Measurements from ENCODE around the gene PCARE.
A peak's percentile ranks its signal among the peaks of the same experiment; 100 is the strongest.

Gene PCARE

DNA sequence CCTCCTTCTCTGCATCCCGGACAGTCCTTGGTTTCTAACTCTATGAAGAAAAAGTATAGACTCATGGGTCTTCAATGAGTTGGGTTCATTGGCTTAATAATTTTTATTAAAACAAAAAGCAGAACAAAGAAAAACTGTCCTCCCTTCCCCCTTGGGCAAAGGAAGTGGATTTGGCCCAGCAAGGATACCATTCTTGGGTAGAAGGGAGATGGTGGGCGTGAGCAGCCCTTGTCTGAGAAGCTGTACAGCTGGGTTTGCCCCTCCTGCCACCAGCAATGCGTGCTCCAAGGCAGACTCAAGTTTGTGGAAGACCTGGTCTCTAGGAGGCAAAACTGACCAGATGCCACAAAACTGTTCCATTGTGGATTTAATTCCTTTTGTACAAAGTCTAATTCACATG lies 12.7 kb downstream of the PCARE start:
- no peak for DNase-seq

DNA sequence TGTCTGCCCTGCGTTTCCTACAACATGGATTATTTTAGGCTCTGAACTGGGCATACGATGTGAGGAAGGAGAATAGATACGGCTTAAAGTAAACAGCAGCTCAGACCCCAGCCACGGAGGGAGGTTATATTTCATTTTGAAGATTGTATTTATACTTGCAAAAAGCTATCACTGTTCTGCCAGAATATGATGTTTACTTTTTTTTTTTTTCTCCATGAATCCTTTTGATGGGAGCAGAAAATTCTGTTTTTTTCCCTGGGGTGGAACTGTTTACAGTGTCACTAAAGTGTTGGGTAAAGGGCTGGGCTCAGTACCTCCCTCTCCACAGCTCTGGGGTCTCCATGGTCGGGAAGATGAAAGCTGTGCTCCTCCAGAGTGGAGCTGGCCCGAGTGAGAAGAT lies 13.1 kb downstream of the PCARE start:
- DNase-seq, result no peak

DNA sequence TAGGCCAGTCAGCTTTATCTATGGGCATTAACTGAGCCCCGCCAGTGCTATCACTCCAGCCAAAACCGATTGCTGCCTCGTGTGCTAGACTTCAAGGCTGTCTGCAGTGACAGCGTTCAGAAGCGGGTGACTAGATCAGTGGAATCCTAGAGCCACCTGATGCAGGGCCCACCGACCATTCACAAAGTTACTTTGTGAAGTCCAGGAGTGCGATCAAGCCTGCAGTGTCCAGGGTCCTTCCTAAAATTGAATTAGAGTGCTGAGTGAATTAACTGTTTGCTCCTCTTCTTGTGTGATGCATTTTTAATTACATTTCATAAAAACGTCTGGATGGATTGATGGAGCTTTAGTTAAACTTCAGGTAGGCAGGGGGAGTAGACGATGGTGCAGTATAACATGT lies 13.9 kb downstream of the PCARE start:
- no peak for DNase-seq

DNA sequence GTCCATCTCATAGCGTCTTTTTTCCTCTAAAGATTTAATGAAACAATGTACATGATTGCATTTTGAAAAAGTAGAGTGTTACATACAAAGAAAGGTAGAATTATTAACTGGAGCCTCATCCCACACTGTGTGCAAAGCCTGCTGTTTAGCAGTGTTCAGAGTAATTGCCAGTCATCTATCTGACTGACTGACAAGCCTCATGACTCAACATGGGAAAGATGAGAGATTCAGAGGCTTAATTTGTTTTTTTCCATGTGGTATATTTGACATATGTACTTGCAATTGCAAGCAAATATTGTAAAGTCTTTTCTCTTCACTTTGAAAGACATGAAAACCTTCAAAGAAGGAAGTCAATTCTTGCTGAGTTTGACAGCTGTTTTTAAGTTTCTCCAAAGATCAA lies 14.7 kb downstream of the PCARE start:
- no peak for DNase-seq

DNA sequence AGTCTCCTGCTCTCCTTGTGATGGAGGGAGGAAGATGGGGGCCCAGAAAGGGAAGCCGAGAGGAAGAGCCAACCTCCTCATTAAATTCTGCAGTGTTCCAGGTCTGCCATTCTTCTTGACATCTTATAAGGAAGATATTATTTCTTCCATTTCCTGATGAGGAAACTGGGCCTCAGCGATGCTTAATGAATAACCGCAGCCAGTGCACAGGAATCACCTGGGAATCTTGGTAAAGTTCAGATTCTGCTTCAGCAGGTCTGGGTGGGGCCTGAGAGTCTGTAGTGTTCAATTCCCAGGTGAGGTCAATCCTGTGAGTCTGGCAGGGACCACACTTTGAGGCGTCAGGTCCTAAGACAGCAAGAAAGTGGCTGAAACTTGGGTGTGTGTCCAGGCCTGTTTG lies 17.3 kb downstream of the PCARE start:
- DNase-seq, result no peak

DNA sequence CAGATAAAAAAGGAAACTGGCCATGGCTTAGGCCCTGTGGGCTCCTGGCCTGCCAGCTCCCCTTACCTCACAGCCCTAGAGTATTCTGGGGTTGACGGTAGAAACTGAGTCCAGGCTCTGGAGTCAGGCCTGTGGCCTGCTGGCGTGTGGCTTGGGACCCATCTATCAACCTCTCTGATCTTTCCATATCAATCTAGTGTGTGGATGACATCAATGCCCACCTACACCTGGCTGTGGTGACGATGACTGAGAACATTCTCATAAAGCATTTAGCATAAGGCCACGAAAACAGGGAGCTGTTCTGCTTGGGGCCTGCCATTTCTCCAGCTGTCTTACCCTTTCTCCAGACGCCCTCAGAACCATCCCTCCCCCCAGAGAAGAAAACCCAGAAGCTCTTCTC lies 17.9 kb downstream of the PCARE start:
- no peak for DNase-seq

DNA sequence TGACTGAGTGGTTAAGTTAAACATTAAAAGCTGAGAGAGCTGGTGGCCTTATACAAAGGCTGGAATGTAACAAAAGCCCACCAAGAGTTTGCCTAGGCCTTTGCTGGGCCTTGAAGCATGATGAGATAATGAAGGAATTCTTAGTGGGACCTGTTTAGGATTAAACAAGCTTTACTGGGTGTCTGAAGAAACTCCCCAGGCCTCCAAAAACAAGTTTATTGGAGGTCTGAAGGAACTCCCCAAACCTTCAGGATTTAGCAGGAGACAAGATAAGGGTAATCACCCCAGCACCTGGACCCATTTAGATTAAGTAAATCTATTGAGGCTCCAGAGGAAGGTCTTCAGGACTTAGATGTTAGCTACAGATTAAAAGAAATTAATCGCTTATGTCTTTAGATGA lies 18.7 kb downstream of the PCARE start:
- no peak for DNase-seq

DNA sequence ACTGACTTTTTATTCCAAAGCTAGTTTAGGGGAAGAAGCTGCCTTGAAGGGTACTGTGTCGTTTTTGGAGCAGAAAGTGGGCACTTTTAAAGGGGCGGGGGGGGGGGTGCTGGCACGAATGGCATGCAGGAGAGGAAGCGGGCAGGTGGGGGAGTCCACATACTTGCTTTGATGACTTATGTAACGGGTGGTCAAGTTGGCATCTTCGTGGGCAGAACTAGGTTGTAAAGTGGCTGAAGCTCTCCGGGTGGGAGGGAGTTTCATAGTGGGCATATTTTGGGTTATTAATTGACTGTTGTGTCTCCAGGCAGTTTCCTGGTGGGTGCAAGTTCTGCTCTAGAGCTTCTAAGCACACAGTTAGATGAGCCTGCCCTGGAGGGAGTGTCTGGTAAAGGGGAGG lies 19.9 kb downstream of the PCARE start:
- DNase-seq, result no peak

DNA sequence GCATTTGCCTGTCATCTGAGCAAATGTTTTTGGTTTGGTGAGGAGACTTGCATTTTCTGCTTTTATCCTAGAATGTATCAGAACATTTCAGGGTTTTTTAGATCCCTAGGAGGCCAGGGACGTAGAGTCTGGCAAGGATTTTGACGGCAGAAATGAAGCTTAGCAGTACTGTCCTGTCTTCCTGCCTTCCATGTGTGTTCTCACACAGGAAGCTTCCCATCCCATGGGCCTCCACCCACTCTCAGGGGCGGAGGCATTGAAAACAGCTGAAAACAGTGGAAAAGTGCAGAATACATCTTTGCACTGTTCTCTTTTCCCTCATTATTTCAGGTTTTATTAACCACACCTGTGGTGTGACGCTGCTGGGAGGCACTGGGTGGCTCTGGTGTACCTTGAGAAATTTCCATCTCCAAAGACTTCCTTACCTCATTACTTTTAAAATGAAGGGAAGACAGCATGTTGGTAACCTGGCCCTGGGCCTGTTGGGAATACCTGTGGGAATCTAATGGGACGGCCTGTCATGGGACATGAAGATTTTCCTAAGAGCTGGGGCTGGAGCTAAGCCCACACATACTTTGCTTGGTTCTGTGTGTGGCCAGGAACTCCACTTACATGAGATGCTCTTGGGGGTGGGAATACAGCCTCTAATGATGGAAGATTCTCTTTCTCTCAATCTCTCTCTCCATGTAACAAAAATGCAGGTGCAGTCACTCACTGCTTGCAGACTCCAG lies 20.5 kb downstream of the PCARE start:
- DNase-seq, result no peak

DNA sequence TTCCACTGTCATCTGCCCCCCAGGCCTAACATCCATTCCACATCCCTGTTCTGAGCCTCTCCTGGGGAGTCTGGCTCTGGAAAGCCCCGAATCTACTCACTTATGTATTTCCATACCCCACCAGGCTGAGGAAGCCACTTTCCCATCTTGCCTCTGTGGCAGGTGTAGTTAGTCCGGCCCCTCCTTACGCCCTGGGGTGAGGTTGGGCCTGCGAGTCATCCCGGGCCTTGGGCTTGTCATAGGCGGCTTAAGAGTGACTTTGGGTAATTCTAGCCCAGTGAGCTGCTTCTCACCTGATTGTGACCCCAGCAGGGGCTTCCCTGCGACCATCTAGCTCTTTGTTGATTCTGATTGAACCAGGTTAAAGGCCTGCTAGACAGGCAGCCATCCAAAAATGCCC lies 21.1 kb downstream of the PCARE start:
- DNase-seq, result no peak

DNA sequence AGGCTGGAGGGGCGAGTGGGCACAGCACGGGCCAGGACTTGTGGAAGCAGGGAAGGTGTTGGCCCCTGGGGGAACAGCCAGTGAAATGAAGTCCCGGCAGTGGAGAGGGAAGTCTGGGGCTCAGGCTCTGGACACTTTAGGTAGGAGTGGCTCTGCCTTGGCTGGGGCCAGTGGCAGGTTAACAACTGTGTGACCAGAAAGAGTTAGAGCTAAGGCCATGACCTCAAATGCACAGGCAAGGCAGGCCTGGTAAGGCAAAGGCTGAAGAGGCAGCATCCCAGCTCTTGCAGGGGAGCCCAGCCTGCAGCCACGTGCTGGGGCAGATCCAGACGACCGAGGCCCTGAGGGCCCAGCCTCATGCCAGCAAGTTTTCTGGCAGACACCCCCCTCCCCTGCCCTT lies 21.5 kb downstream of the PCARE start:
- DNase-seq, result no peak

DNA sequence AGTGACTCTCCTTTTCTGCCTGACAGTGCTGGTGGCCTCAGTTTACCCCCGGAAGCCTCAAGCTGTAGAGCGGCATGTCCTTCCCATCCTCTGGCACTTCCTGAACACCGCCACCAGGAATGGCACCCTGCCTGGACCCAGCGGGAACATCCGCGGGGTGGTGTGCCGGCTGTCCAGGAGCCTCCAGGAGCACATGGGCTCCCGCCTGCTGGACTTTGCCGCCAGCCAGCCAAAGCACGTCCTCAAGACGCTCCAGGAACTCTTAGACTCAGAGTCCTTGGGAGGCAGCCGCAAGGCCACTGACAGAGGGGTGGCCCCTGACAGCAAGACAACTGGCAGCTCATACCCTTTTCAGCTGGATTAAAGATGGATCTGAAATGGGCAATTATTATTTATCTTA lies 22.6 kb downstream of the PCARE start:
- no peak for DNase-seq

DNA sequence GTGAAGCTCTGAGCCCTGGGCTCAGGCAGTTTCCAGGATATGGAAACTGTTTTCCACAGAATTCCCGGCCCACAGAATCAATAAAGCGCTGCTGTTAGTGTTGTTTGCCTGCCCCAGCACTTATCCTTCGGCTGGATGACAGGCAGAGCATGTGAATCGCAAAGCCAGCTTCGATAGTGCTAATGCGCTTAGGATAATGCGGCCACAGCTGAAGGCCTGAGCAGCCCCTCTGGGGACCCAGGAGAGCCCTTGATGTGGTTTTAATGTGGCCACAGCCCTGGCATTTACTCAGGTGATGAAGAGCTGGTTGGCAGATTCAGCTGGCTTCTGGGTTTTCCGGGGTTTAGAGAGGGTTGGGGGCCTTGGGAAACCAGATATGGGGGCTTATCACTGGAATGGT lies 23.7 kb downstream of the PCARE start:
- no peak for DNase-seq

DNA sequence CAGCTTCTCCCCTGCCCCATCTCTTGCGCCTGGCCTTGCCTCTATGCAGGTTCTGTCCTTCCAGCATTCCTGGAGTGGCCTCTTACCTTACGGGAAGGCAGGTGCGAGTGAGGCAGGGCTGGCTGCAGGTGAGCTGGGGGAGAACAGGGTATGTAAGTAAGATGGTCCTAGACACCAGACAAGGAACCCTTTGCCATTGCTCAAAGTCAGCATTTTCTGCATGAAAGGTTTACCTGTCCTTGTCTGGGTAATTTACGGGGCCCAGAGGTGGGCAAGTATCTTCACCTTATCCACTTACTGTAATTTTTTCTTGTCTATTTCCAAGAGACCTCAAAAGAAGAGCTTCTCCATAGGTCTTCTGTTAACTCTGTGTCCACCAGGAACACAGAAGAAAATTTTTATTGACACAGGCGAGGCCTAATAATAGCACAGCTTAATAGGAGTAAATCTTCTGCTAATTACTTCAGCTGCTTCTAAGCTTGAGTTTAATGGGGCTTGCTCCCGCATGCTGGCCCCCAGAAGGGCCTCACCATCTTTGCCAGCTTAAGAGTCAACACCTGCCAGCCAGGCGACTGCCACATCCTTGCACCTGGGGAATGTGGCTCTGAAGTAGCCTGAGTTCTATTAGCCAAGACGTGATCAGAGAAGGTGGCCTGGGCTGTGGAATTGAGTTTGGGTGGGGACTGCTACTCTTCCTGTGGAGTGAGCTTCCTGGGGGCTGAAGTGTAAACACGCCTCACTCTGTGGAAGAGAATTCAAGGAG lies 27.1 kb downstream of the PCARE start:
- DNase-seq, result no peak

DNA sequence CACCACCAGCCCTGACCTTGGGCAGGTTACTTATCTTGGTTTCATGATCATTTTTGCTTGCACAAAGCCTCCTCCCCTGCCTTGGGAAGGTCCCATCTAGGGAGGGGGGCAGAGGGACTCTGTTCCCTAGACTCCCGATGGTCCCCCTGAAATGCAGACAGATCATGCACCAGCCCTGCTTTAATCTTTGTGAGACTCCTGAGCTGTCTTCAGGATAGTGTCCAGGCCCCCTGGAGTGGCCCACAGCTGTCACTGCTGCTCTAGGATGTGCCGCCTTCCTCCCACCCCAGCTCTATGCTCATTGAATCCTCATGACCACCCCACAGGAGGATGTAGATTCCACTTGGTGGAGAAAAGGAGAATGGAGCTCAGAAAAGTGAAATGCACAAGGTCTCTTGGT lies 28.0 kb downstream of the PCARE start:
- DNase-seq, result no peak

DNA sequence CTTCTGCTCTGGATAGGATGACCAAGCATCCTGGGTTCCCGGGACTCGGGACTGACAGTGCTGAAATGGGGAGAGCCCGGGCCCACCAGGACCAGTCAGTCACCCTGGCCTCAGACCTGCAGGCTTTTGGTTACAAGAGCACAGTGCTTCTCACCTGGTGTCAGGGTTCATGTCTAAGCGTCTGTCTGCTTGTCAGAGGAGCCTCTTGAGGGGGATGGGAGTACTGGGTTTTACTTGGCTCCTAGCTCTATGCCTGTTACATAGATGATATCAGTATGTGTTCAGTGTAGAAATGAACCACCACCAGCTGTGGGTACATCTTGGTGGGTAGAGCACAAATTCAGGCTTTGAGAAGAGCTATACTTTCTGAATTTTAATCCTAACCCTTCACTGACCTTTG lies 29.9 kb downstream of the PCARE start:
- no peak for DNase-seq

DNA sequence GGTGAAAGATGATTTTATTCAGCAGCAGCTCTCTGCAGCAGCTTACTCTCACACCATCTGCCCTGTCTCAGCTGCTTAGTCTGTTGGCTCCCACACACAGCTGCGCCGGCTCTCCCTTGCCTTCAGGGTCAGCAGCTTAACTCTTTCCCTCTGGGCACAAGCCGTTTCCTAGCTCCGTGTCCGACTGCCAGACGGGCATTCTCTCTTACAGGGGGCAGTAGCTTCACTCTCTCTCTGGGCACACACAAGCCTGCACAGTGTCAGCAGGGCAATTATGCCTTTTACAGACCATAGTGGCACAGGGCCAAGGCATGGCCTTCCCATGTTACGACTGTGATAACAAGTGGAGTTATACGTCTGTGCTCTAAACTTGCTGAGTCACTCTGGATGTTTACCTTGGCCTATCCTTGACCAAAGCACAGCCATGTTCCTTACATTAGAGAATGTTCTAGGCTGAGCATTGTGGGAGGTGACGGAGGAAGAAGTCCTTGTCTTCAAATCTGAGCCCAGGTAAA lies 31.7 kb downstream of the PCARE start:
- DNase-seq, result peak; percentile 80

DNA sequence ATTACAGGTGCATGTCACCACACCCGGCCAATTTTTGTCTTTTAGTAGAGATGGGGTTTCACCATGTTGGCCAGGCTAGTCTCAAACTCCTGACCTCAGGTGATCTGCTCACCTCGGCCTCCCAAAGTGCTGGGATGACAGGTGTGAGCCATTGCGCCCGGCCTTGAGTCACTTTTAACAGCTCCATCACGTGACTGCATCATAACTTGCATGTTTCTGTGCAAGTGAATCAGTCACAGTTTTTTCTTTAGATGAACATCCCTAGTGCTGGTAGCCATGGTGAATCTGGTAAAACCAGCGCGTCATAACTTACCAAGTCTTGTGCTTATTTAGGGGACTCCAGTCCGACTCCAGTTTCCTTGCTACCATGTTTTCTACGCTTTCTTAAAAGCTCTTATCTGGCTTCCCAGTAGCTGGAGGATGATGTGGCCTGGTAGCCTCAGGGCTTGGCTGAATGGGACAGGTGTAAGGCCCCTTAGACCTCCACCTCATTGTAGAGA lies 33.1 kb downstream of the PCARE start:
- no peak for DNase-seq

DNA sequence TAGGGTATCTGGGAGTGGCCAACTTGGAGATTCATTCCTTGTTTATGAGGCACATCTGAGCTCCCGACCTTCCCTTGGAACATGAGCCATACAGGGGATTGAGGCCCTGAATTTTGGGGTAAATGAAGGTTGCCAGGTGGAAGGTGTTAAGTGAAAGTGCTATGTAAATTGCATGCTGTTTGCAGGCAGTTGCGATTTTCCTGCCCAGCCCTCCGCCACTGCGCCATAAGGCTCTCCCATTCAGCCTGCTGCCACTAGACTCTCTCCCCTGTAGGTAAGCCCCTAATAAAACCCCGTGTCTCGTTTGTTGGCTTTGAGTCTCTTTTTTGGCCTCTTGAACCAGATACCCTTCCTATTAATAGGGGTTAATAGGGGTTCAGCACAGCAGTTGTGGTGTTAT lies 33.8 kb downstream of the PCARE start:
- DNase-seq, result no peak

DNA sequence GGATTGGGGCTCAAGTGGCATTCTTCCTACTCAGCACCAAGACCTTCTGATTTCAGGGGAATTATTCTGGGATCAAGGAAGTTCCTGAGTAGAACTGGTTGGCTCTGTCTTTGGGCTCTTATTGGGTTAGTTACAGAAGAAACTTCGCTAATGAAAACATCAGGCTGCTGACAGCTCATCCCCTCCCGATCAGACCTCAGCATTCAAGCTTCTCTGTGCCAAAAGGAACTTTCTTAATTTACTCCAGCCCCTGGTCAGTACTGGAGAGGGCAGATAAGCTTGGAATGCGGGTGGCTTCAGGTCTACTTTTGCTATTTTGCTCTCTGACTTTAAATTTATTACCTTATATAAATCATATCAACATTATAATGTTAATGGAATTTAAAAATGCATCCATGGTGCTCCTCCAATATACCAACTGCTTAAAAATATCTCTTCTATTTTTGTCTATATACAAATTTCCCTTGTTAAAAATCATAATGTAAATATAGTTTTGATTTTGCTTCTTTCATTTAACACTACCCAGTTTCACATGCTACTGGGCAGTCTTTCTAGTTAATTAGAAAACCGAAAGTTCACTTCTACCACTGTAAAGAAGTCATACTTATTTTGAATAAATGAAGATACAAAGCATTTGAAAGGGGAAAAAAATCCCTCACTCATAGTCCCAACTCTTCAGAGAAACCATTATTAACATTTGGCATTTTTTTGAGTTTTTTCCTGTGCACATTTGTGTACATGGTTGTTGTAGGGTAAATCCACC lies 34.4 kb downstream of the PCARE start:
- no peak for DNase-seq

DNA sequence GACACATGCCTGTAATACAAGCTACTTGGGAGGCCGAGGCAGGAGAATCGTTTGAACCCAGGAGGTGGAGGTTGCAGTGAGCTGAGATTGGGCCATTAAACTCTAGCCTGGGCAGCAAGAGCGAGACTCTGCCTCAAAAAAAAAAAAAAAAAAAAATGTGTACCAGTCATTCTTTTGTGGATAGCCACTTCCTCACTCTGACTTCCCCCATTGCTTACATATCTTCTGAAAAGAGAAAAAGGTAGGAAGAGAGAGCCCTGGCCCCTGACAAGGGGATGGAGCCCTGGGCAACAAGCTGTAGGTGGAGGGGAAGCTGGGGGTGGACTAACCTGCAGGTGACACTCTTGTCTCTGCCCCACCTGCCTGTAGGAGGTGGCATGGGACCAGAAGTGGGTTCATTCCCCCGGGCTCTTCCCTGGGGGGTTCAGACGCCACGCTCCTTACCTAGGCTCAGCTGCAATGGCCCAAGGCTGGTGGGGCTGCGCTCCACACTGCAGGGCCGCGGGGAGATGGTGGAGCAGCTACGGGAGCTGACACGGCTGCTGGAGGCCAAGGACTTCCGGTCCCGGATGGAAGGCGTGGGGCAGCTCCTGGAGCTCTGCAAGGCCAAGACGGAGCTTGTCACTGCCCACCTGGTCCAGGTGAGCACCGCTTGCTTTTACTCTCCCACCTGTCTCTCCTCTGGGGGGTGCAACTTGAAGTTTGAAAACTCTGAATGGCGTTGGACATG lies 39.1 kb downstream of the PCARE start:
- DNase-seq, result no peak

DNA sequence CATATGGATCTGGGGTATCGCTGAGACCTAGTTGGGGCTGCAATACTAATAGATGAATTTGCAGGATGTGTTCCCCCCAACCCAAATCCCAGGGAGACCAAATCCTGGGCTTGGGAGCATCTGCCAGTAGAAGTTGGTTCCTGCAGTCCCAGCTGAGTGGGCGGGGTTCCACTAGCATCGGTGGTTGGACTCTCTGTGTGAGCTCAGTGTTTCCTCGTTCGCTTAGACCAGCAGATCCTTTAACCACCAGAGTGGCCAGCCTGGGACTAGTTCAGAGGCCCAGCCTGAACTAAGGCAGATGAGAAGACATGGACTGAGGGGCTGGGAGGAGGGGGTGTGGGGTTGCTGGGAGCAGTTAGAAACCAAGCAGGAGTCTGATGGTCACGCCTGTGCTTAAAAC lies 40.7 kb downstream of the PCARE start:
- no peak for DNase-seq

DNA sequence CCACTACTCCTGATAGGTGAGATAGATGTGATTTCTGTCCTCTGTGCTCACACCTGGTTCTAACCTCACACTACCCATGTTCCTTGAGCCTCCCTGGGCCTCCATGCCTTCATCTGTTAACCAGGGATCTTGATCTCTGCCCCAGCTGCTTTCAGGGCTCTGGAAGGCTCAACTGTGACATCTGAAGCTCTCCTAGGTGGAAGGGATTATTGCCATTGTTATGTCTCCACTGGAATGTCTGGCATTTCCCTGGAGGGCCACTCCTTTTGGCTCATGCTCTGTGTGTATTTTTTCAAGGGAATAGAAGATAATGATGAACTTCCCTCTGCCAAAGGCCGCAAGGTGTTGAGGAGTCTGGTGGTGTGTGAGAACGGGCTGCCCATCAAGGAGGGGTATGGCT lies 41.2 kb downstream of the PCARE start:
- no peak for DNase-seq

All from SHP77 treated with DMSO at 0.1 percent for 48 hours (cell line).